Measurements from ENCODE around the gene HUWE1. TPM values are rescaled to one million over a fixed set of nuclear protein-coding genes. Genes with fewer than 3 reads are reported as not detected.

The HUWE1 gene
- polyA plus RNA-seq, 2 of the 4 experiments (the other 2 are of a cell fraction): 55.7 to 120 TPM

DNA sequence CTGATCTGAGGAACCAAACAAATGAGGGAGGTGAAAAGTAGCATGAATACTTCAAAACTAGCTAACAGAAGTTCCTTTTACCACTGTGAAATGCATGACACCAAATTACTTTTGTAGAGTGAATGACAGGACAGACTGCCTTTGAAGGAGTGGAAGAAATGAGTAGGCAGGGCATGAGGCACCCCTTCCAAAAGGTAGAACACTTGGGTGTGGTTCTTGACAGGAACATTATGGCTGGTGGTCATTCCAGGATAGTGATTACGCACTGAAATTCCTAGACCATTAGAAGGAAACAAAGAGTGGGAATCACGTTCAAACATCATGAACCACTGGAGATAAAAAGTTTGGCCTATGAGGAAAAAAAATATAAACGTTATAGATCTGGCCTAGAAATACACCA, 4.9 kb downstream of the HUWE1 start (continued):
- TF ChIP-seq, protein P1, sequence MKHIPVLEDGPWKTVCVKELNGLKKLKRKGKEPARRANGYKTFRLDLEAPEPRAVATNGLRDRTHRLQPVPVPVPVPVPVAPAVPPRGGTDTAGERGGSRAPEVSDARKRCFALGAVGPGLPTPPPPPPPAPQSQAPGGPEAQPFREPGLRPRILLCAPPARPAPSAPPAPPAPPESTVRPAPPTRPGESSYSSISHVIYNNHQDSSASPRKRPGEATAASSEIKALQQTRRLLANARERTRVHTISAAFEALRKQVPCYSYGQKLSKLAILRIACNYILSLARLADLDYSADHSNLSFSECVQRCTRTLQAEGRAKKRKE (CRISPR knock-in tag; IDR thresholded peaks at IDR 0.05; ENCODE audit: low read depth): no peak
- TF ChIP-seq, protein P2, sequence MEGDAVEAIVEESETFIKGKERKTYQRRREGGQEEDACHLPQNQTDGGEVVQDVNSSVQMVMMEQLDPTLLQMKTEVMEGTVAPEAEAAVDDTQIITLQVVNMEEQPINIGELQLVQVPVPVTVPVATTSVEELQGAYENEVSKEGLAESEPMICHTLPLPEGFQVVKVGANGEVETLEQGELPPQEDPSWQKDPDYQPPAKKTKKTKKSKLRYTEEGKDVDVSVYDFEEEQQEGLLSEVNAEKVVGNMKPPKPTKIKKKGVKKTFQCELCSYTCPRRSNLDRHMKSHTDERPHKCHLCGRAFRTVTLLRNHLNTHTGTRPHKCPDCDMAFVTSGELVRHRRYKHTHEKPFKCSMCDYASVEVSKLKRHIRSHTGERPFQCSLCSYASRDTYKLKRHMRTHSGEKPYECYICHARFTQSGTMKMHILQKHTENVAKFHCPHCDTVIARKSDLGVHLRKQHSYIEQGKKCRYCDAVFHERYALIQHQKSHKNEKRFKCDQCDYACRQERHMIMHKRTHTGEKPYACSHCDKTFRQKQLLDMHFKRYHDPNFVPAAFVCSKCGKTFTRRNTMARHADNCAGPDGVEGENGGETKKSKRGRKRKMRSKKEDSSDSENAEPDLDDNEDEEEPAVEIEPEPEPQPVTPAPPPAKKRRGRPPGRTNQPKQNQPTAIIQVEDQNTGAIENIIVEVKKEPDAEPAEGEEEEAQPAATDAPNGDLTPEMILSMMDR (IDR thresholded peaks at IDR 0.05): no peak
- no peak for TF ChIP-seq REST (IDR thresholded peaks at IDR 0.05)
- no peak for TF ChIP-seq FOXS1 (CRISPR knock-in tag; IDR thresholded peaks at IDR 0.05)

- CTCF ChIA-PET: interaction anchor here (1.0 kb wide), 1 partner anchor 49 kb away, joined by 4 read pairs; no protein-coding TSS in a partner anchor
- POLR2A ChIA-PET: no interaction called here
- 0 out of 3 replicates have a peak, but pooled peaks have one; percentile 12 for TF ChIP-seq SMC3 (IDR thresholded peaks at IDR 0.05)
- TF ChIP-seq, protein P1 (CRISPR knock-in tag; IDR thresholded peaks at IDR 0.05; ENCODE audit: low read depth): no peak
- peak; percentile 13 to 41 for DNase-seq (ENCODE audit: low read depth in 1 of 2, low spot score in 1 of 2)
- FAIRE-seq: no peak
- H3K9me3 ChIP-seq: no peaks in the 10 kb centered on the region
- no peak overlapping the region for H3K4me2 ChIP-seq
- peaks cover 29% of the 10 kb centered on the region; the same call in 2 of the 3 replicates for H3K4me1 ChIP-seq
- H3K4me3 ChIP-seq: no peak overlapping the region
- no peak overlapping the region for H3K27ac ChIP-seq
- ATAC-seq: no peak
Measured at GRCh38 chrX:53678667-53679066, 7.9 kb downstream of the HUWE1 start.

DNA sequence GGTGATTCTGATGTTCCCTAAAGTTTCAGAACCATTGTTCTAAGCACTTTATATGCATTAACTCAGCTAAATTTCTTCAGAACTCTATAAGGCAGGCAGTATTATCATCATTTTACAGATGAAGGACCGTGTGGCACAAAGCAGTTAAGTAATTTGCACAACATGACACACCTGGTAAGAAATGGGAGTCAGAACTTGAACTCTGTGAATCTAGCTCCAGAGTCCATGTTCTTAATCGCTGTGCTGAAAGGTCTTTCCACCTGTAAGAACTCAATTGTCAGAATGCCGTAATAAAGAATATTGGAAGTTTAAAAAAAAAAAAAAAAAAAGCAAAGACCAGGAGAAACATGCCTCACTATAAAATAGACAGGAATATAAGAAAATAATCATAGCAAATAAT, 9.2 kb downstream of the HUWE1 start:
- H3K4me2 ChIP-seq: no peak overlapping the region
- ChIA-PET CTCF (no interaction called here), POLR2A (no interaction called here)
- WGBS (ENCODE audit: missing lambda C conversion rate): 94% methylated on average over 3 of the region's 3 CpGs
- ATAC-seq (no peak), FAIRE-seq (no peak), DNase-seq (ENCODE audit: low read depth in 1 of 2, low spot score in 1 of 2) (no peak)
- H3K9me3 ChIP-seq: no peaks in the 10 kb centered on the region
- H3K4me3 ChIP-seq: no peak overlapping the region
- H3K4me1 ChIP-seq: peaks cover 28% of the 10 kb centered on the region; the same call in 2 of the 3 replicates
- TF ChIP-seq HEYL (CRISPR knock-in tag; IDR thresholded peaks at IDR 0.05) (no peak), GATA3 (IDR thresholded peaks at IDR 0.05; ENCODE audit: borderline replicate concordance) (no peak), SMC3 (IDR thresholded peaks at IDR 0.05) (no peak), HES2 (IDR thresholded peaks at IDR 0.05) (no peak), EHMT2 (IDR thresholded peaks at IDR 0.05; ENCODE audit: low read depth) (no peak)
- H3K27ac ChIP-seq: no peak overlapping the region

- POLR2A ChIA-PET: interaction anchor here (2.9 kb wide), 1 partner anchor 9 kb away, joined by 15 read pairs; no protein-coding TSS in a partner anchor
- no peak for ATAC-seq
- Histone ChIP-seq H3K4me1 (peaks cover 8% of the 10 kb centered on the region; the same call in 2 of the 3 replicates), H3K27ac (no peak overlapping the region), H3K4me3 (no peak overlapping the region), H3K4me2 (no peak overlapping the region), H3K9me3 (no peaks in the 10 kb centered on the region)
- DNase-seq (ENCODE audit: low read depth in 1 of 2, low spot score in 1 of 2): no peak
- FAIRE-seq: peak; percentile 18
- WGBS (ENCODE audit: missing lambda C conversion rate): 77% methylated on average over 2 of the region's 2 CpGs
- CTCF ChIA-PET: no interaction called here
- TF ChIP-seq BHLHE40 (IDR thresholded peaks at IDR 0.05; ENCODE audit: low read depth, low read length): no peak
- TF ChIP-seq NFE2L2 (conservative IDR thresholded peaks at IDR 0.05; ENCODE audit: low read length): no peak
- TF ChIP-seq, protein P3, sequence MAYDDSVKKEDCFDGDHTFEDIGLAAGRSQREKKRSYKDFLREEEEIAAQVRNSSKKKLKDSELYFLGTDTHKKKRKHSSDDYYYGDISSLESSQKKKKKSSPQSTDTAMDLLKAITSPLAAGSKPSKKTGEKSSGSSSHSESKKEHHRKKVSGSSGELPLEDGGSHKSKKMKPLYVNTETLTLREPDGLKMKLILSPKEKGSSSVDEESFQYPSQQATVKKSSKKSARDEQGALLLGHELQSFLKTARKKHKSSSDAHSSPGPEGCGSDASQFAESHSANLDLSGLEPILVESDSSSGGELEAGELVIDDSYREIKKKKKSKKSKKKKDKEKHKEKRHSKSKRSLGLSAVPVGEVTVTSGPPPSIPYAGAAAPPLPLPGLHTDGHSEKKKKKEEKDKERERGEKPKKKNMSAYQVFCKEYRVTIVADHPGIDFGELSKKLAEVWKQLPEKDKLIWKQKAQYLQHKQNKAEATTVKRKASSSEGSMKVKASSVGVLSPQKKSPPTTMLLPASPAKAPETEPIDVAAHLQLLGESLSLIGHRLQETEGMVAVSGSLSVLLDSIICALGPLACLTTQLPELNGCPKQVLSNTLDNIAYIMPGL (CRISPR knock-in tag; IDR thresholded peaks at IDR 0.05; ENCODE audit: borderline replicate concordance): no peak
- no peak for TF ChIP-seq E2F6 (IDR thresholded peaks at IDR 0.05; ENCODE audit: borderline replicate concordance, low read depth)
- no peak for TF ChIP-seq RAD21 (conservative IDR thresholded peaks at IDR 0.05 in 1 of 2, IDR thresholded peaks at IDR 0.05 in 1 of 2)
- TF ChIP-seq CHD4 (IDR thresholded peaks at IDR 0.05; ENCODE audit: borderline replicate concordance): no peak
- no peak for TF ChIP-seq BCL3 (IDR thresholded peaks at IDR 0.05)
- no peak for TF ChIP-seq MAX (IDR thresholded peaks at IDR 0.05)
- TF ChIP-seq RFX5 (IDR thresholded peaks at IDR 0.05): no peak
Measured at GRCh38 chrX:53674581-53674980, 11.9 kb downstream of the HUWE1 start.
